SKM-1 (cell line): ENCODE measurements around the gene DCLK1.

ENCODE experiments used
- DNase-seq: peaks from one replicate; lab custom pipeline; 2025; ENCODE audit not compliant: unreplicated experiment; lab: John Stamatoyannopoulos, UW

Gene DCLK1

GRCh38 chr13:35909091-35909490 lies 222.1 kb downstream of the DCLK1 start:
- no peak for DNase-seq

- DNase-seq, result no peak
These were observed 223.0 kb downstream of the DCLK1 start for GRCh38 chr13:35908226-35908625.

- no peak for DNase-seq
These were observed 224.5 kb downstream of the DCLK1 start for GRCh38 chr13:35906636-35907035.

GRCh38 chr13:35903075-35903474 lies 228.1 kb downstream of the DCLK1 start:
- DNase-seq, result no peak

GRCh38 chr13:35898041-35898440 lies 233.1 kb downstream of the DCLK1 start:
- no peak for DNase-seq

GRCh38 chr13:35894636-35895035 lies 236.5 kb downstream of the DCLK1 start:
- no peak for DNase-seq

GRCh38 chr13:35892837-35893814 lies 238.1 kb downstream of the DCLK1 start:
- no peak for DNase-seq

- no peak for DNase-seq
These were observed 239.4 kb downstream of the DCLK1 start for GRCh38 chr13:35891507-35892441.

GRCh38 chr13:35889560-35889959 lies 241.6 kb downstream of the DCLK1 start:
- no peak for DNase-seq

- DNase-seq, result no peak
These were observed 242.2 kb downstream of the DCLK1 start for GRCh38 chr13:35888981-35889380.

- DNase-seq, result no peak
These were observed 242.7 kb downstream of the DCLK1 start for GRCh38 chr13:35888457-35888883.

GRCh38 chr13:35887115-35887666 lies 244.0 kb downstream of the DCLK1 start:
- DNase-seq, result no peak

GRCh38 chr13:35886332-35887114 lies 244.7 kb downstream of the DCLK1 start:
- DNase-seq, result no peak

GRCh38 chr13:35884211-35884760 lies 246.9 kb downstream of the DCLK1 start:
- no peak for DNase-seq

- DNase-seq, result no peak
These were observed 248.3 kb downstream of the DCLK1 start for GRCh38 chr13:35882722-35883497.

- no peak for DNase-seq
These were observed 249.8 kb downstream of the DCLK1 start for GRCh38 chr13:35881360-35881759.

- no peak for DNase-seq
These were observed 252.1 kb downstream of the DCLK1 start for GRCh38 chr13:35879111-35879510.

GRCh38 chr13:35876601-35877000 lies 254.6 kb downstream of the DCLK1 start:
- DNase-seq, result no peak

GRCh38 chr13:35874704-35875103 lies 256.5 kb downstream of the DCLK1 start:
- no peak for DNase-seq
